ENCODE data around the gene CFAP91.
"Not testable (repeated sequence)": the region's sequence is repeated elsewhere in the genome, so short reads cannot be mapped to it uniquely, and the experiment has no call there.

The CFAP91 gene

GRCh38 chr3:119676020-119676419 lies 26.8 kb upstream of the CFAP91 start:
- Histone ChIP-seq H3K4me2 (ENCODE audit: insufficient read depth, low read length, poor library complexity, severe bottlenecking) (peak overlapping the region; percentile 46), H4K91ac (ENCODE audit: low read depth, low read length, poor library complexity) (no peak overlapping the region), H3K9ac (ENCODE audit: low read depth, low read length, poor library complexity) (no peak overlapping the region), H3K4me3 (ENCODE audit: low read length in 2 of 2) (peak overlapping the region in 1 of 2 donors; percentile 95), H3K9me3 (replicated peaks in 1 of 2; ENCODE audit: control insufficient read depth in 2 of 2, insufficient read depth in 1 of 2, low read depth in 1 of 2, low read length in 2 of 2) (no peaks in the 10 kb centered on the region), H2BK5ac (ENCODE audit: low read length) (no peak overlapping the region), H3K14ac (ENCODE audit: low read length) (no peak overlapping the region), H3K79me1 (ENCODE audit: low read depth, low read length) (no peaks in the 10 kb centered on the region), H3K18ac (ENCODE audit: low read length) (no peak overlapping the region), H3K4me1 (ENCODE audit: control insufficient read depth in 2 of 2, insufficient read depth in 1 of 2, low read depth in 1 of 2, low read length in 2 of 2) (peaks cover 2 to 5% of the 10 kb centered on the region in 2 donors), H2BK12ac (ENCODE audit: low read length) (no peak overlapping the region), H3K4ac (ENCODE audit: low read length) (no peak overlapping the region), H3K27me3 (ENCODE audit: control insufficient read depth in 3 of 3, insufficient read depth in 3 of 3, low read depth in 1 of 3, low read length in 3 of 3) (no peaks in the 10 kb centered on the region), H2BK15ac (ENCODE audit: low read length) (no peak overlapping the region), H3K36me3 (replicated peaks in 1 of 2; ENCODE audit: control insufficient read depth in 2 of 2, insufficient read depth in 2 of 2, low read length in 2 of 2) (peaks cover 12 to 45% of the 10 kb centered on the region in 2 donors), H2AK5ac (ENCODE audit: low read depth, low read length) (no peak overlapping the region), H3K27ac (replicated peaks; ENCODE audit: low read length) (no peak overlapping the region), H2AFZ (ENCODE audit: low read length) (peak overlapping the region; percentile 90), H3K23ac (ENCODE audit: low read depth, low read length, poor library complexity) (no peak overlapping the region), H2BK120ac (ENCODE audit: low read depth, low read length) (no peak overlapping the region), H4K8ac (ENCODE audit: low read depth, low read length) (no peak overlapping the region)
- DNase-seq (ENCODE audit: low spot score), result no peak
- WGBS, 2 donors (ENCODE audit: extremely low coverage in 2 of 2, insufficient read length in 2 of 2, insufficient replicate concordance in 1 of 2), result no CpG with 5 or more reads among the region's 1 CpG

GRCh38 chr3:119676771-119677640 lies 25.8 kb upstream of the CFAP91 start, which contains the start of gene COX17:
TSS of gene COX17 (minus strand) at chr3:119677406. CDS start at chr3:119677310, 96 bp downstream.
- H3K4ac ChIP-seq (ENCODE audit: low read length), result no peak within 1 kb of the TSS
- H3K36me3 ChIP-seq (replicated peaks in 1 of 2; ENCODE audit: control insufficient read depth in 2 of 2, insufficient read depth in 2 of 2, low read length in 2 of 2), result peaks cover 10 to 35% of the 10 kb centered on the region in 2 donors
- WGBS, 2 donors (ENCODE audit: extremely low coverage in 2 of 2, insufficient read length in 2 of 2, insufficient replicate concordance in 1 of 2), result no CpG with 5 or more reads among the region's 54 CpGs
- H3K14ac ChIP-seq (ENCODE audit: low read length), result no peak within 1 kb of the TSS
- H3K27ac ChIP-seq (replicated peaks; ENCODE audit: low read length), result peak within 1 kb of the TSS; percentile 70
- H3K4me2 ChIP-seq (ENCODE audit: insufficient read depth, low read length, poor library complexity, severe bottlenecking), result peak within 1 kb of the TSS; percentile 46
- peaks cover 2 to 5% of the 10 kb centered on the region in 2 donors for H3K4me1 ChIP-seq (ENCODE audit: control insufficient read depth in 2 of 2, insufficient read depth in 1 of 2, low read depth in 1 of 2, low read length in 2 of 2)
- H3K27me3 ChIP-seq (ENCODE audit: control insufficient read depth in 3 of 3, insufficient read depth in 3 of 3, low read depth in 1 of 3, low read length in 3 of 3), result no peaks in the 10 kb centered on the region
- no peaks in the 10 kb centered on the region for H3K79me1 ChIP-seq (ENCODE audit: low read depth, low read length)
- no peak within 1 kb of the TSS for H2BK120ac ChIP-seq (ENCODE audit: low read depth, low read length)
- H2BK15ac ChIP-seq (ENCODE audit: low read length), result no peak within 1 kb of the TSS
- peak within 1 kb of the TSS; percentile 90 for H2AFZ ChIP-seq (ENCODE audit: low read length)
- no peak within 1 kb of the TSS for H2BK12ac ChIP-seq (ENCODE audit: low read length)
- H3K4me3 ChIP-seq (ENCODE audit: low read length in 2 of 2), result peak within 1 kb of the TSS; percentile 95
- no peak within 1 kb of the TSS for H2BK5ac ChIP-seq (ENCODE audit: low read length)
- H4K8ac ChIP-seq (ENCODE audit: low read depth, low read length), result no peak within 1 kb of the TSS
- no peaks in the 10 kb centered on the region for H3K9me3 ChIP-seq (replicated peaks in 1 of 2; ENCODE audit: control insufficient read depth in 2 of 2, insufficient read depth in 1 of 2, low read depth in 1 of 2, low read length in 2 of 2)
- H3K18ac ChIP-seq (ENCODE audit: low read length), result peak within 1 kb of the TSS; percentile 48
- no peak within 1 kb of the TSS for H2AK5ac ChIP-seq (ENCODE audit: low read depth, low read length)
- no peak within 1 kb of the TSS for H3K9ac ChIP-seq (ENCODE audit: low read depth, low read length, poor library complexity)
- DNase-seq (ENCODE audit: low spot score), result peak; percentile 81
- H4K91ac ChIP-seq (ENCODE audit: low read depth, low read length, poor library complexity), result no peak within 1 kb of the TSS
- H3K23ac ChIP-seq (ENCODE audit: low read depth, low read length, poor library complexity), result no peak within 1 kb of the TSS

DNA sequence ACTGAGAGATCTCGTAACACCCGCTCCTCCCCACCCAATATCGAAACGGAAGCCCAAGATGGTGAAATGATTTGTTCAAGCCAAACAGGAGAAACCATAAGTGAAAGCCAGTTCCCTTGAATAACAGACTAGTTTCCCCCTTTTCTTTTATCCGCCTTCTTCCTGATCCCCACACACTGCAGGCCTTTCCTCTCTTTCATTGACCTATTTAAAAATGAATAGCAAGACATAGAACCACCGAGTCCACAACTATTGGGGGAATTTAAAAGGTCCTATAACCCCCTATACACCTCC lies 25.2 kb upstream of the CFAP91 start:
- Histone ChIP-seq H3K36me3 (replicated peaks in 1 of 2; ENCODE audit: control insufficient read depth in 2 of 2, insufficient read depth in 2 of 2, low read length in 2 of 2) (peaks cover 10 to 30% of the 10 kb centered on the region in 2 donors), H3K9ac (ENCODE audit: low read depth, low read length, poor library complexity) (no peak overlapping the region), H2AFZ (ENCODE audit: low read length) (peak overlapping the region; percentile 90), H2AK5ac (ENCODE audit: low read depth, low read length) (no peak overlapping the region), H4K91ac (ENCODE audit: low read depth, low read length, poor library complexity) (no peak overlapping the region), H3K27me3 (ENCODE audit: control insufficient read depth in 3 of 3, insufficient read depth in 3 of 3, low read depth in 1 of 3, low read length in 3 of 3) (no peaks in the 10 kb centered on the region), H3K4ac (ENCODE audit: low read length) (no peak overlapping the region), H3K18ac (ENCODE audit: low read length) (no peak overlapping the region), H2BK15ac (ENCODE audit: low read length) (no peak overlapping the region), H3K27ac (replicated peaks; ENCODE audit: low read length) (no peak overlapping the region), H4K8ac (ENCODE audit: low read depth, low read length) (no peak overlapping the region), H3K4me2 (ENCODE audit: insufficient read depth, low read length, poor library complexity, severe bottlenecking) (peak overlapping the region; percentile 41), H2BK5ac (ENCODE audit: low read length) (no peak overlapping the region), H3K4me3 (ENCODE audit: low read length in 2 of 2) (peak overlapping the region; percentile 95), H3K79me1 (ENCODE audit: low read depth, low read length) (no peaks in the 10 kb centered on the region), H3K4me1 (ENCODE audit: control insufficient read depth in 2 of 2, insufficient read depth in 1 of 2, low read depth in 1 of 2, low read length in 2 of 2) (peaks cover 2 to 5% of the 10 kb centered on the region in 2 donors), H2BK120ac (ENCODE audit: low read depth, low read length) (no peak overlapping the region), H3K9me3 (replicated peaks in 1 of 2; ENCODE audit: control insufficient read depth in 2 of 2, insufficient read depth in 1 of 2, low read depth in 1 of 2, low read length in 2 of 2) (no peaks in the 10 kb centered on the region), H3K23ac (ENCODE audit: low read depth, low read length, poor library complexity) (no peak overlapping the region), H3K14ac (ENCODE audit: low read length) (no peak overlapping the region), H2BK12ac (ENCODE audit: low read length) (no peak overlapping the region)
- DNase-seq (ENCODE audit: low spot score), result no peak
- WGBS, 2 donors (ENCODE audit: extremely low coverage in 2 of 2, insufficient read length in 2 of 2, insufficient replicate concordance in 1 of 2), result no CpG with 5 or more reads among the region's 6 CpGs

- not testable (repeated sequence) for H3K23ac ChIP-seq (ENCODE audit: low read depth, low read length, poor library complexity); H2BK12ac ChIP-seq (ENCODE audit: low read length); H4K91ac ChIP-seq (ENCODE audit: low read depth, low read length, poor library complexity); H3K4me1 ChIP-seq (ENCODE audit: control insufficient read depth in 2 of 2, insufficient read depth in 1 of 2, low read depth in 1 of 2, low read length in 2 of 2); H2AK5ac ChIP-seq (ENCODE audit: low read depth, low read length); DNase-seq (ENCODE audit: low spot score); H3K9ac ChIP-seq (ENCODE audit: low read depth, low read length, poor library complexity); H3K9me3 ChIP-seq (replicated peaks in 1 of 2; ENCODE audit: control insufficient read depth in 2 of 2, insufficient read depth in 1 of 2, low read depth in 1 of 2, low read length in 2 of 2); H3K18ac ChIP-seq (ENCODE audit: low read length); H2BK5ac ChIP-seq (ENCODE audit: low read length); H3K4me2 ChIP-seq (ENCODE audit: insufficient read depth, low read length, poor library complexity, severe bottlenecking); H3K4ac ChIP-seq (ENCODE audit: low read length); H3K14ac ChIP-seq (ENCODE audit: low read length); H3K27me3 ChIP-seq (ENCODE audit: control insufficient read depth in 3 of 3, insufficient read depth in 3 of 3, low read depth in 1 of 3, low read length in 3 of 3); H2AFZ ChIP-seq (ENCODE audit: low read length); H3K27ac ChIP-seq (replicated peaks; ENCODE audit: low read length); H3K79me1 ChIP-seq (ENCODE audit: low read depth, low read length); H2BK15ac ChIP-seq (ENCODE audit: low read length); H4K8ac ChIP-seq (ENCODE audit: low read depth, low read length); H3K4me3 ChIP-seq (ENCODE audit: low read length in 2 of 2); H2BK120ac ChIP-seq (ENCODE audit: low read depth, low read length)
- WGBS, 2 donors (ENCODE audit: extremely low coverage in 2 of 2, insufficient read length in 2 of 2, insufficient replicate concordance in 1 of 2), result no CpG with 5 or more reads among the region's 10 CpGs
- peaks cover 7 to 23% of the 10 kb centered on the region in 2 donors for H3K36me3 ChIP-seq (replicated peaks in 1 of 2; ENCODE audit: control insufficient read depth in 2 of 2, insufficient read depth in 2 of 2, low read length in 2 of 2)
These were observed 24.6 kb upstream of the CFAP91 start for GRCh38 chr3:119678209-119678608.
